Mucosa of descending colon (tissue), 3 donors: Measurements from ENCODE around the gene MBD3. TPM values are rescaled to one million over a fixed set of nuclear protein-coding genes. Genes with fewer than 3 reads are reported as not detected.

ENCODE experiments used
- ATAC-seq: fragments of 200-7000 bp; cut with Tn5 transposase; one replicate; pipeline ENCODE4 v1.9.1; 2020; ENCODE audit warnings: mild to moderate bottlenecking, moderate library complexity
- DNase-seq, 3 donors: peaks; one replicate each; pipeline ENCODE4 v3.0.0-alpha.2; 2020
- H3K36me3 ChIP-seq: fragments of 200-600 bp; one replicate; pipeline ENCODE4 v1.8.0; 2021; ENCODE audit warnings: low read depth, mild to moderate bottlenecking
- H3K4me1 ChIP-seq: fragments of 200-600 bp; one replicate; pipeline ENCODE4 v1.8.0; 2021; ENCODE audit warnings: low read depth, mild to moderate bottlenecking
- H3K4me3 ChIP-seq: fragments of 200-600 bp; one replicate; pipeline ENCODE4 v1.8.0; 2021; ENCODE audit warnings: mild to moderate bottlenecking
- H3K9me3 ChIP-seq: fragments of 200-600 bp; one replicate; pipeline ENCODE4 v1.8.0; 2021; ENCODE audit warnings: mild to moderate bottlenecking
- CTCF ChIP-seq: fragments of 200-600 bp; IDR thresholded peaks from one replicate; pipeline ENCODE4 v1.8.0; 2022; ENCODE audit warnings: antibody characterized with exemption, mild to moderate bottlenecking
- intact Hi-C, 2 donors: fragments of 100-400 bp; cut with DNase I in 1 of 2; cut with micrococcal nuclease in 1 of 2; formaldehyde crosslinking; loops; one replicate each; pipeline versions ENCODE4 v1.11.0 to v1.11.1; 2022; cut with DNase I, micrococcal nuclease
- total RNA-seq, 3 donors: library from RNA; stranded (reverse); fragmentation: NEBNext Ultra II Directional in 2 of 3; extraction: Animal tissue kit (Norgen Biotek cat#: 25700) in 2 of 3; gene quantifications; one replicate each; pipeline versions ENCODE4 v1.2.1 to v1.2.4, GENCODE V29; 2021 to 2023
- donor health status: DM: no; HTN: no; CAD: no; lungs with moderate emphysema.
- donor health status: DM: no; HTN: no; CAD: no.
- donor health status: DM: no; HTN: yes; CAD: no.

Gene MBD3
- total RNA-seq, 3 donors from 2014 or later, result 54.1 to 78.2 (median 54.2) TPM

GRCh38 chr19:1618157-1619093 is 25.8 kb upstream of the MBD3 start:
- Histone ChIP-seq H3K36me3 (no peaks in the 10 kb centered on the region), H3K4me1 (no peaks in the 10 kb centered on the region), H3K4me3 (no peak overlapping the region), H3K9me3 (no peaks in the 10 kb centered on the region)
- peak; percentile 82 for ATAC-seq
- no peak for TF ChIP-seq CTCF
- intact Hi-C loops, result no loop called here
- DNase-seq, result peak in 2 of 3 donors; percentile 61 to 66

- DNase-seq (no peak), ATAC-seq (no peak)
- intact Hi-C loops, result no loop called here
- Histone ChIP-seq H3K4me1 (no peaks in the 10 kb centered on the region), H3K9me3 (no peaks in the 10 kb centered on the region), H3K36me3 (no peaks in the 10 kb centered on the region), H3K4me3 (no peak overlapping the region)
- TF ChIP-seq CTCF, result no peak
Observed at GRCh38 chr19:1616875-1617274, 24.2 kb upstream of the MBD3 start.

- no peaks in the 10 kb centered on the region for H3K36me3 ChIP-seq
- no peaks in the 10 kb centered on the region for H3K9me3 ChIP-seq
- no peaks in the 10 kb centered on the region for H3K4me1 ChIP-seq
- intact Hi-C loops, result no loop called here
- no peak for TF ChIP-seq CTCF
- ATAC-seq (no peak), DNase-seq (no peak)
- H3K4me3 ChIP-seq, result no peak overlapping the region
Observed at GRCh38 chr19:1616396-1616795, 23.7 kb upstream of the MBD3 start.

- Histone ChIP-seq H3K4me3 (no peak overlapping the region), H3K9me3 (no peaks in the 10 kb centered on the region), H3K36me3 (no peaks in the 10 kb centered on the region), H3K4me1 (no peaks in the 10 kb centered on the region)
- DNase-seq, result no peak
- intact Hi-C loops, result no loop called here
- TF ChIP-seq CTCF, result no peak
- ATAC-seq, result no peak
Observed at GRCh38 chr19:1615156-1615765, 22.6 kb upstream of the MBD3 start.

- intact Hi-C loops, result no loop called here
- H3K36me3 ChIP-seq, result no peaks in the 10 kb centered on the region
- no peak for TF ChIP-seq CTCF
- H3K4me1 ChIP-seq, result no peaks in the 10 kb centered on the region
- H3K4me3 ChIP-seq, result no peak overlapping the region
- H3K9me3 ChIP-seq, result no peaks in the 10 kb centered on the region
- ATAC-seq, result no peak
- no peak for DNase-seq
Observed at GRCh38 chr19:1613808-1614570, 21.3 kb upstream of the MBD3 start.
